Natural killer cell treated with Interleukin-12 subunit alpha and Interleukin-12 subunit beta and Interleukin-15 and Interleukin-18, amount 100 ng/mL, for 72 hours (primary cell): ENCODE measurements around the gene HDC. TPM values are rescaled to one million over a fixed set of nuclear protein-coding genes. Genes with fewer than 3 reads are reported as not detected.

Source experiments
- total RNA-seq, 2 donors: library from RNA; stranded (reverse); gene quantifications; one replicate each; pipeline ENCODE4 v1.2.3, GENCODE V29; 2022

HDC gene
- total RNA-seq, 2 donors from 2014 or later: 93.2 TPM; not detected in 1

Other genes with a start within 250 kb of the HDC start
- gene ATP8B4, start 146.5 kb downstream of the HDC start, total RNA-seq: 100 to 1,000 TPM; 273 to 296 TPM
- gene SLC27A2, start 83.5 kb downstream of the HDC start, total RNA-seq: 10 to 100 TPM; 72.6 to 77.6 TPM
- 10 to 100 TPM; 43.2 to 45.1 TPM for gene GABPB1, start 89.5 kb upstream of the HDC start, total RNA-seq
- 10 to 100 TPM; 61.1 to 72.0 TPM for gene USP8, start 158.7 kb upstream of the HDC start, total RNA-seq